Mesothelial cell of epicardium (in vitro differentiated cells): ENCODE results near the gene BDH1. TPM values are rescaled to one million over a fixed set of nuclear protein-coding genes. Genes with fewer than 3 reads are reported as not detected.
A peak's percentile ranks its signal among the peaks of the same experiment; 100 is the strongest.

ENCODE experiments used
- DNase-seq, 2 experiments: peaks; one replicate each; pipeline ENCODE4 v3.0.0; 2021; ENCODE audit warnings: low spot score in 2 of 2; ENCODE audit not compliant: unreplicated experiment in 2 of 2
- H3K27ac Mint-ChIP-seq: 2 replicates; pipeline ENCODE4 v1.8.0; 2021; ENCODE audit warnings: mixed read lengths
- H3K27me3 Mint-ChIP-seq: 2 replicates; pipeline ENCODE4 v1.8.0; 2021; ENCODE audit warnings: low read depth, mixed read lengths
- H3K36me3 Mint-ChIP-seq: 2 replicates; pipeline ENCODE4 v1.8.0; 2021; ENCODE audit warnings: mixed read lengths
- H3K4me1 Mint-ChIP-seq: 2 replicates; pipeline ENCODE4 v1.8.0; 2021; ENCODE audit warnings: mixed read lengths
- H3K4me3 Mint-ChIP-seq: 2 replicates; pipeline ENCODE4 v1.8.0; 2021; ENCODE audit warnings: mild to moderate bottlenecking, moderate library complexity, mixed read lengths
- H3K9me3 Mint-ChIP-seq: 2 replicates; pipeline ENCODE4 v1.8.0; 2021; ENCODE audit warnings: mixed read lengths
- total RNA-seq: library from RNA; stranded (reverse); gene quantifications from 3 replicates; pipeline ENCODE4 v1.2.1, GENCODE V29; 2021
- TF ChIP-seq, protein P1 (sequence below): fragments of 200-600 bp; sonication (generic); IDR thresholded peaks from one replicate; pipeline ENCODE4 v1.5.0; 2021; ENCODE audit warnings: antibody characterized with exemption; ENCODE audit not compliant: unreplicated experiment

Gene BDH1
- total RNA-seq, 1 donor from 2014 or later, result 14.0 TPM

DNA sequence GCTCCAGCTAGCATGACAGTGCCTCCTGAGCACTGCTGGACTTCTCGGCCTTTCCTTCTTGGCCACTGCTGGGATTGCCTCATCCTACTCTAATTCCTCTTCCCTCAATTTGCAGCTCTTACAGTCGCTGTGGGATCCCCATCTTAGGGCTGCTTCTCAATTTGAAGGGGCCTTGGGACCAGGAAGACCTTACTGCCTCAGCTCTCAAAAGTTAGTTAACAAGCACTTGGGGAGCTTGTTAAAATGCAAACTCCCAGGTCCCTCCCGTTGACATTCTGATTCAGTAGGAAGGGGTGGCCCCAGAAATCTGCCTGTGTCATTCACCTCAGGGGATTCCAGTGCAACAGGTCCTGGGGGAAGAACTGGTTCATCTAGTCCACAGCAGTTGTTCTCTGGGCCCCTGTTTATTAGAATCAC is 14.8 kb downstream of the BDH1 start:
- DNase-seq, result no peak
- Mint-ChIP-seq H3K4me3 (no peak overlapping the region), H3K27me3 (no peaks in the 10 kb centered on the region), H3K27ac (peak overlapping the region; percentile 81), H3K36me3 (no peaks in the 10 kb centered on the region), H3K9me3 (no peaks in the 10 kb centered on the region), H3K4me1 (peaks cover 22% of the 10 kb centered on the region)
- TF ChIP-seq, protein P1, sequence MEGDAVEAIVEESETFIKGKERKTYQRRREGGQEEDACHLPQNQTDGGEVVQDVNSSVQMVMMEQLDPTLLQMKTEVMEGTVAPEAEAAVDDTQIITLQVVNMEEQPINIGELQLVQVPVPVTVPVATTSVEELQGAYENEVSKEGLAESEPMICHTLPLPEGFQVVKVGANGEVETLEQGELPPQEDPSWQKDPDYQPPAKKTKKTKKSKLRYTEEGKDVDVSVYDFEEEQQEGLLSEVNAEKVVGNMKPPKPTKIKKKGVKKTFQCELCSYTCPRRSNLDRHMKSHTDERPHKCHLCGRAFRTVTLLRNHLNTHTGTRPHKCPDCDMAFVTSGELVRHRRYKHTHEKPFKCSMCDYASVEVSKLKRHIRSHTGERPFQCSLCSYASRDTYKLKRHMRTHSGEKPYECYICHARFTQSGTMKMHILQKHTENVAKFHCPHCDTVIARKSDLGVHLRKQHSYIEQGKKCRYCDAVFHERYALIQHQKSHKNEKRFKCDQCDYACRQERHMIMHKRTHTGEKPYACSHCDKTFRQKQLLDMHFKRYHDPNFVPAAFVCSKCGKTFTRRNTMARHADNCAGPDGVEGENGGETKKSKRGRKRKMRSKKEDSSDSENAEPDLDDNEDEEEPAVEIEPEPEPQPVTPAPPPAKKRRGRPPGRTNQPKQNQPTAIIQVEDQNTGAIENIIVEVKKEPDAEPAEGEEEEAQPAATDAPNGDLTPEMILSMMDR, result no peak

DNA sequence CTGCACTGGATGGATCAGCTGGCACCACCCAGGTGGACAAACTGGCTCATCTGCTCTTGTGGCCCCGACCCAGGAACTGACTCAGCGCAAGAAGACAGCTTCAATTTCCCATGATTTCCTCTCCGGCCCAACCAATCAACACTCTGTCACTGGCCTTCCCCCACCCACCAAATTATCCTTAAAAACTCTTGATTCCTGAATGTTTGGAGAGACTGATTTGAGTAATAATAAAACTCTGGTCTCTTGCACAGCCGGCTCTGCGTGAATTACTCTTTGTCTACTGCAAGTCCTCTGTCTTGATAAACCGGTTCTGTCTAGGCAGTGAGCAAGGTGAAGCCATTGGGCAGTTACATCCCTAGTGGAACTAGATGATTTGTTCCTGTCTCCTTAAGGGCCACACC is 16.1 kb downstream of the BDH1 start:
- no peaks in the 10 kb centered on the region for H3K36me3 Mint-ChIP-seq
- peak overlapping the region; percentile 64 for H3K27ac Mint-ChIP-seq
- TF ChIP-seq, protein P1, result no peak
- H3K27me3 Mint-ChIP-seq, result no peaks in the 10 kb centered on the region
- DNase-seq, result no peak
- H3K4me1 Mint-ChIP-seq, result peaks cover 22% of the 10 kb centered on the region
- H3K9me3 Mint-ChIP-seq, result no peaks in the 10 kb centered on the region
- peak overlapping the region; percentile 9 for H3K4me3 Mint-ChIP-seq

DNA sequence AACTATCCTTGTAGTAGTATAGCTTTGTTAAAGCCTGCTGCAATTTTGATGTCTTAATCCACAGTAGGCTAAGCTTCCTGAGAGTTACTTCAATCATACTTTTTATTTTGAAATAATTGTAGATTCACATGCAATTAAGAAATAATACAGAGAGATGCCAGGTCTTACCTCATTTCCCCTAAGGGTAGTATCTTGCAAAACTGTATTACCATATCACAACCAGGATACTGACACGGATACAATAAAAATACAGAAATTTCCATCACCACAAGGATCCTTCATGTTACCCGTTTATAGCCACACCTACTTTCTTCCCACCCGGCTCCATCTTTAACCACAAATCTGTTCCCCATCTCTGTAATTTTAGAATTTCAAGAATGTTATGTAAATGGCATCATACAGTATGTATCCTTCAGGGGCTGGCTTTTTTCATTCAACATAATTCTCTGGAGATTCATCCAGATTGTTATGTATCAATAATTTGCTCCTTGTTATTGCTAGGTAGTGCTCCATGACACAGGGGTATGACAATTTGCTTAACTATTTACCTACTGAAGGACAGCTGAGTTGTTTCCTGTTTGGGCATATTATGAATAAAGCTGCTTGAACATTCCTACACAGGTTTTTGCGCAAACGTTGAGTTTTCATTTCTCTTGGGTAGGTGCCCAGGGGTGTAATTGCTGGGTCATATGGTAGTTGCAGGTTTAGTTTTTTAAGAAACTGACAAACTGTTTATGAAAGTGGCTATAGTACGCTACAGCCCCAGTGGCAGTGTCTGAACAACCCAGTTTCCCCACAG is 21.6 kb downstream of the BDH1 start:
- no peak for DNase-seq
- Mint-ChIP-seq H3K27me3 (no peaks in the 10 kb centered on the region), H3K4me1 (no peaks in the 10 kb centered on the region)

DNA sequence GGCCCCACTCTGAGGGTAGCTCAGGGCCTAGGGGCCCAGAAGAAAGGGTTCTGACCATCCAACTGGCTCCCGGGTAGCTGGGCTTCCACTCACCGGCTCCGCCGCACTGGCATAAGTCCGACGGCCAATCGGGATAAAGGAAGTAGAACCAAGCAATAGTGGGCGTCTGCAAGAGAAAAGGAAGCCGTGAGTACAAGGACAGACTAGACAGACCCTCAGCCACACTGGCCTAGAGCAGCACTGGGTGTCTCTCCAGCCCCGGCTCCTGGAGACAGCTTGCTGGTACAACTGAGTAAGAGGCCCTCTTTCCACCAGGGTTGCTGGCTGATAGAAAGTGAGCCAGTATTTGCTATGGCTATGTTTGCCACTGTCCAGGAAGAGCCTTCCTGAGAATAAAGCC is 22.4 kb downstream of the BDH1 start:
- Mint-ChIP-seq H3K4me3 (no peak overlapping the region), H3K4me1 (no peaks in the 10 kb centered on the region), H3K36me3 (no peaks in the 10 kb centered on the region), H3K9me3 (no peaks in the 10 kb centered on the region), H3K27ac (no peak overlapping the region), H3K27me3 (no peaks in the 10 kb centered on the region)
- TF ChIP-seq, protein P1, result no peak
- no peak for DNase-seq

More for the DNA sequence above, 21.6 kb downstream of the BDH1 start:
- H3K9me3 Mint-ChIP-seq, result no peaks in the 10 kb centered on the region
- no peak overlapping the region for H3K27ac Mint-ChIP-seq
- TF ChIP-seq, protein P1, result no peak
- no peak overlapping the region for H3K4me3 Mint-ChIP-seq
- no peaks in the 10 kb centered on the region for H3K36me3 Mint-ChIP-seq

DNA sequence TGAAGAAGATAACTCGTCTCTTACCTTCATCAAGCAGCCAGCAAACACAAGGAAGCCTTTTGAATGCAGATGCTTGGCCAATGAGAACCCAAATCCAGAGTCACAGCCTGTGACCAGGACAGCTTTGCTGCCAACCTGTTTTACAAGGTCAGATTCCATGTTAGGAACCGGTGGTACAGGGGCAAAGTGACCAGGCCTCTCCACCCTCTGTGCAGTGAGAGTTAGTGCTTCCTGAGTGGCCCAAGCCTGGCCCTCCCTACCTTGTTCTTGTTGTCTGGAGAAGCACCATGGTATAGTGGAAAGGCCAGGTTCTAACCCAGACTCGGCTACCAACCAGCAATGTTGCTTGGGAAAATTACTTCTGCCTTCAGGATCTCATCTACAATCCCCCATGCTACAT is 23.4 kb downstream of the BDH1 start:
- TF ChIP-seq, protein P1, result no peak
- no peak for DNase-seq
- Mint-ChIP-seq H3K27me3 (no peaks in the 10 kb centered on the region), H3K36me3 (no peaks in the 10 kb centered on the region), H3K4me1 (no peaks in the 10 kb centered on the region), H3K27ac (no peak overlapping the region), H3K4me3 (no peak overlapping the region), H3K9me3 (no peaks in the 10 kb centered on the region)
